HG03039 (cell line): ENCODE data around the gene SH2D3C.

ENCODE experiments used
- ATAC-seq: cut with Tn5 transposase; IDR thresholded peaks from one replicate; pipeline ENCODE4 v1.9.1; 2021; ENCODE audit warnings: mild to moderate bottlenecking, moderate library complexity; ENCODE audit not compliant: unreplicated experiment

SH2D3C gene

DNA sequence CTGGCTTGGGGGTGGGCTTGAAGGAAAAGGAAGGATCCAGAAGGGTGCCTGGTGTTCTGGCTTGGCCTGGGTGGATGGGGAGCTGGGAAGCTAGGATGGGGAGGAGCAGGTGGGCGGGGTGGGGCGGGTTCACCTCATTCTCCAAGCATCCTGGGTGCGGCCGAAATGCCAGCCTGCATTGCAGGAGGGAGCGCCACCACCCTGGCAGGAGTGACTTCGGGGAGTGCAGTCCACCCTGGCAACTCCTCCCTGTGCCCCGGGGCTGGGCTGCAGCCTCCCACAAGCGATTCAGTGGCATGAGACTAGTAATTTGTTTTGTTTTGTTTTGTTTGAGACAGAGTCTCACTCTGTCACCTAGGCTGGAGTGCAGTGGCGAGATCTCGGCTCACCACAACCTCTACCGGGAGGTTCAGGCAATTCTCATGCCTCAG lies 57.1 kb downstream of the SH2D3C start:
- no peak for ATAC-seq

DNA sequence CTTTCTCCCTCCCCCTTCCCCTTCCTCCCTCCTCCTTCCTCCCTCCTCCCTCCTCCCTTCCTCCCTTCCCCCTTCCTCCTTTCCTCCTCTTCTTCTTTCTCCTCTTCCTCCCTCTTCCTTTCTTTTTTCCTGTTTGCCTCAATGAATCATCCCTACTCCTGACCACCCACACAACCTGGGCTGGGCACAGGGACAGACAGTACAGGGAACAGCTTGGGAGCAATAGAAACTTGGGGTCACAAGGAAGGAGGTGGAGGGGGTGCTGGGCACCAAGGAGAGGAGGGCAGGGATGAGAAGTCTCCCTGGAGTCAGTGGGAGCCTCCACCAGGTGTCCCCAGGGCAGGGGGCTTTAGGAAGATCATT lies 57.6 kb downstream of the SH2D3C start:
- no peak for ATAC-seq

DNA sequence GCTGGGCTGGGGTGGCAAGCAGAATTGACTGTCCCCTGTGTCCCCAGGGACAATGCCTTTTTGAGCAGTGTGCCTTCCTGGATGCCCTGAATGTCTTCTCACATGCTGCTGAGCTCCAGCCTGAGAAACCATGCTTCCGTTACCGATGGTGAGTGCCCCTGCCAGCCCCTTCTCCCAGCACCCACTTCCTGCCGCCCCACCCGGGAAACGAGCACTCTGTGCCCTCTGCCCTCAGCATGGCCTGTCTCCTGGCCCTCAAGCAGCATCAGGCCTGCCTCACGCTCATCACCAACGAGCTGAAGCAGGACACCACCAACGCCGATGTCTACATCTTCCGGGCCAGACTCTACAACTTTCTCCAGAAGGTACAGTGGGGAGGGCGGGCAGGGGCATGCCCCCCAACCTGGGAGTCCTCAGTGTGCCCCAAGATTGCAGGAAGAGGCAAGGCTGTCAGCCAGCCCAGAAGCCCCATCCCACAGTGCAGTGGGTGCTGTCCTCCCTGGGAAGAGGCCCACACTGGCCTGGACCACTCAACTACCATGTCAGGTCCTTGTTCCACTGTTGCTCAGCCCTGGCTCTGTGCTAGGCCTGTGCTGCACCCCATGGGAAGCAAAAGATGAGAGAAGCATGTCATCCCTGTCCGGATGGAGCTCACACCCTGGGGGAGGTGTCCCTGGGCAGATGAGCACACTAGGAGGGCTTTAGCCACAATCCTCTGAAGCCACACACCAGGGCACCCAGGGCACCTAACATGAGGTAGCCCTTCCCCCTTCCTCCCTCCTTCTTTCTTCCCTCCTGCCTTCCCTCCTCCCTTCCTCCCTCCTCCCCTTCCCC lies 58.2 kb downstream of the SH2D3C start:
- ATAC-seq, result no peak

DNA sequence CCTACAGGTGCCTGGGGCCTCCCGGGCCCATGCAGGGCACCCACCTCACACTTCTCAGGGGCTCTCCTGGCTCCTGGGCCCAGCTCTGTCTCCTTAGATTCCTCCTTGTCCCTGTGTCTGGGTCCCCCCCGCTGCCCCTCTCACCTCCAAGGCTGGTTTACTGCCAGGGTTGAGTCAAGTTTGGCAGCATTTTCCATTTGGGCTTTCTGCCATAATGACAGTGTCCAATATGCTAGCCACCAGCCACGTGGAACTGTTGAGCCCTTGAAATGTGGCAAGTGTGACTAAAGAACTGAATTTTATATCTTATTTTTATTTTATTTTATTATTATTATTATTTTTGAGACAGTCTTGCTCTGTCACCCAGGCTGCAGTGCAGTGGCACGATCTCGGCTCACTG lies 60.7 kb downstream of the SH2D3C start:
- ATAC-seq, result no peak

DNA sequence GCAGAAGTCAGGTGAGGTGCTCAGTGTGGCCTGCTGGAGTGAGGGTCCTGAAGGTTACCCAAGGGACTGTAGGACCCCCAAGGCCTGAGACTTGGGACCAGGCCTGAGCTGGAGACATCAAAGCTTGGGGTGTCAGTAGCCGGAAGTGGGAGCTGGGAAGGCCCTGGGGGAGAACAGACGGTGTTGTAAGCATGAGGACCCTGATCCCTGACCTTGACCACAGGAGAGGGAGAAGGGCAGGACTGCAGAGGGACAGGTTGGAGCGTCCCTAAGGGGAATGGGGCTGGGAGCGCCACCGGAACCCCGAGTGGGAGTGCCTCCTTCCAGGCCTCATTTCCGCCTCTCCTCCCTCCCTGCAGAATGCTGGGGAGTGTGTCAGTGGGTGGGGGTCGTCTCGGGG lies 62.1 kb downstream of the SH2D3C start:
- no peak for ATAC-seq

DNA sequence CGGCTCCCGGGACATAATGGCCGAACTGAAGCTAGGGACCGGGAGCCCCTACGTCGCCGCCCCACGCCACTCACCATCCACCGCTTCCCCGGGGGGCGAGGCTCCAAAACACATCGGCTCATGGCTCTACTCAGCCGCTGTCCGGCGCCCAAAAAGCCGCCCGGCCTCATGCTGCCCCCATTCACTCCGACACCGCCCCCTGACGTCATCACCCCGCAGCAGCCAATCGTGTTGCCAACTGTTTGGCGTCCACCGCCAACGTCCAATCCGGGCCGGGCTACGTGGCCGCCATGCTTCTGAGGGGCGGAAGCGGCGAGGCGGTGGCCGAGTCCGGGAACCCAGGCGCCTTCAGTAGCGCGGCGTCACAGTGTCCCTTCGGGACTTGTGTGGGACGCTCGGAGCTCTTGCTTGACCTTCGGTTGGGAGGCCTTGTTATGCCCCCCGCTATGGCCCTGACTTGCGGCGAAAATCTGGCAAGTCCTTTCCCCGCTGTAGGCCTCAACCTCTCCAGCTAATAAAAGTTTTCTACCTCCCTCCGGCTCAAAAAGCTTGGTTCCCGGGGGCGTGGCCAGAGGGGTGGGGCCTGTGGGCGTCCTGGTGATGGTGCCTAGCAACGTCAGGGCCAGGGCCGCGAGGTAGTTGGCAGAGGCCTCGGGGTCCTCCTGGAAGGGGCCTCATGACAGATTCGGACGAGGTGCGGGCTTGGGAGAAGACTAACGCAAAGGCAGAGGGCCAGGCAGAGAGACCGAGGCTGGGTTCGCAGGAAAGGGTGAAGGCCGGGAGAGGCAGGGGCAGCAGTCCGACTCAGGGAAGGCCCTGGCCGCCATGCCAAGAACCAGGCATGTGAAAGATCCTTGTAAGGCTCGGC lies 62.8 kb downstream of the SH2D3C start, which contains the start of the genes PTRH1 and TTC16:
Gene PTRH1 (minus strand): TSS at position 194 of the 868 bp plus-strand sequence. CDS start 24 bp downstream, at position 170.
Gene TTC16 (plus strand): TSS at position 610 of the 868 bp plus-strand sequence. CDS start 67 bp downstream, at position 677.
- ATAC-seq, result peak; percentile 89

DNA sequence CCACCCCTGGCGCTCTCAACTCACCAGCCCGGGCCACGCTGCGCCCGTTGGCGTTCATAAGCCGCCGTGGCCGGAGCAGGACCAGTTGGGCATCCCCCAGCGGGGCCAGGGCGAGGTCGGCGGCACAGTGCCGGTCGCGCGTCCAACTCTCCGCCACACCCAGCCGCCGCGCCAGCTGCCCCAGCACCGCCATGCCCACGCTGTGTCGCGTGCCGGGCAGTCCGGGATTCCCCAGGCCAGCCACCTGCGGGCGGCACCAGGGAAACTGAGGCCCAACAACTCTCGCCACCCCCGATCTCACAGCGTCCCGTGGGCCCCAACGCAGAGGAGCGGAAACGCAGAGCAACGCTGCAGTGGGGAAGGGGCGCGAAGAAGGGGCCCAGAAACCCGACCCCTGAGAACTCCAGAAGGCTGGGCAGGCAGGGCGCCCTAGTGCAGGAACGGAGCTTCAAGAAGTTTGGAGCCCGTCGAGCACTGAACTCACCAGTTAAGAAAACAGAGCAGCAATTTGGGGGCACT lies 63.5 kb downstream of the SH2D3C start:
- no peak for ATAC-seq

DNA sequence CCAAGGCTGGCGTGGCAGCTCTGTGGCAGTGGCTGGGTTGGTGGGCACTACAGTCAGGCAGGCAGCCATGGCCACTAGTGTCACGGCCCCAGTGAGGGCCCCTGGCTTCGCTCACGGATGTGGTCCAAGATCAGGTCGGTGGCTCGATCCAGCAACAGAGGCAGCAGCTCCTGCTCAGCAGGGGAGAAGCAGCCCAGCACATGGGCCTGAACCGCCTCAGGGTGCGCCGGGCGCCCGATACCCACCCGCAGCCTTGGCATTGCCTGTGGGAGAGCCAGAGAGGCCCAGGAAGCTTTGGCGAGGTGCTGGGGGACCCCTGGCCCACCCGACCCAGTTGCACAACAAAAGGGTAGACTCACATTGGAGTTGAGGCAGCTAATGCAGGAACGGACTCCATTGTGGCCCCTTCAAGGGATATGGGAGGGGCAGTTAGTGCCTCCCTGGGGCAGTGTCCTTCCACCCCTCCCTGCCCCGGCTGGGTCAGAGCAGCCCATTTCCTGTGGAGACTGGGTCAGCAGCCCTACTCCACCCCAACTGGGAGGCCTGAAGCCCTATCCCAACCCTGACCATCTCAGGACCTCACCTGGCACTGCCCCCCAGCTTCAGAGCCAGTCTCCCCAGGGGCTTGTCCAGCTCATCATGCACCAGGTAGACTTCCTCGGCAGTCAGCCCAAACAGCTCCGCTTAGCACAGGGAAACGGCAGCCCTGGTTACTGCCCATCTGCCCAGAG lies 64.3 kb downstream of the SH2D3C start:
- no peak for ATAC-seq

DNA sequence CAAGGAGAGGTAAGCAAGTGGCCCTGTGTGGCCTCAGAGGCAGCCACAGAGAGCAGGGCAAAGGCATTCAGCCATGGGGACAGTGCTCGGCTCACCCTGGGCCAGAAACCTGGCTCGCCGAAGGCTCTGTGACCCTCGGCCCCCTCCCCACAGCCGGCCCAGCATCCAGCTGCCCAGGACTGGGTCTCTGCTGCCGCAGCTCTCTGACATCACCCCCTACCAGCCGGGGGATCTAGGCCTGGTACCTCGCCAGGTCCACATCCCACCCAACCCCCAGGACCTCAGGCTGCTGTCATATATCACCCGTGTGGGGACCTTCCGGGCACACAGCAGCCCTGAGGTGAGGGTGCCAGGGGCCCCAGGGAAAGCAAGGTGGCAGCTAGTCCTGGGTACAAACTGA lies 65.6 kb downstream of the SH2D3C start:
- no peak for ATAC-seq

DNA sequence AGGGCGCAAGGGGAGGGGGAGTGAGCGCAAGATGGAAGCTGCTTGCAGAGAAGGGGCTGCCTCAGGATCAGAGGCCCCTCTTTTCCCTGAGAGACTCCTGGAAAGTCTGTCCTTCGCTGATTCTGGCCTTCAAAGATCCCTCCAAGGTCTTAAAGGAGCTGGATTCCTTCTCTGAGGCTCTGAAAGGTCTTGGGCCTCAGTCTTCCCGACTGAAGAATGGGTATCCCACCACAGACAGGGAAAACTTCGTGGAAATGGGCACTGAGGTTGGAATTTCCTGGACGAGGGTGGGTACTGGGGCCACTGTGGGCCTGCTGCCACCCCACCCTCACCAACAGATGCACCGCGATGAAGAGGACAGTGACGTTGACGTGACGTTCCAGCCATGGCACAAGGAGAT lies 66.1 kb downstream of the SH2D3C start:
- no peak for ATAC-seq

DNA sequence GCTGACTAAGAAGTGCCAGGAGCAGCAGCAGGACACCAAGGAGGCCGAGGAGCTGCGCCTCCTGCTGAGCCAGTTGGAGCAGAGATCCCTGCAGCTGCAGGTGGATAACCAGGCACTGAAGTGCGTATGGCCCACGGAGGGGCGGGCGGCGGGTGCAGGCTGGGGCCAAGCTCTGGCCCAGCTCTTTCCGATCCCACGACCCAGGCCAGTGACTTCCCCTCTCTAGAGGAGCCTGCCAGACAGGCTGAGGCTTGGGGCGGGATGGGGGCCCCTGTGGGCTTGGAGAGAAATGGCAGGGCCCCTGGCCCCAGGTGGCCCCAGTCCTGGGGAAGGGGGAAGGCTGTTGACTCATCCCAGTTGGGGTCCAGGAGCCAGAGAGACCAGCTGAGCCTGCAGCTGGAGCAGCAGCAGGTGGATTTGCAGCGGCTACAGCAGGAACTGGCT lies 66.6 kb downstream of the SH2D3C start:
- ATAC-seq, result no peak

DNA sequence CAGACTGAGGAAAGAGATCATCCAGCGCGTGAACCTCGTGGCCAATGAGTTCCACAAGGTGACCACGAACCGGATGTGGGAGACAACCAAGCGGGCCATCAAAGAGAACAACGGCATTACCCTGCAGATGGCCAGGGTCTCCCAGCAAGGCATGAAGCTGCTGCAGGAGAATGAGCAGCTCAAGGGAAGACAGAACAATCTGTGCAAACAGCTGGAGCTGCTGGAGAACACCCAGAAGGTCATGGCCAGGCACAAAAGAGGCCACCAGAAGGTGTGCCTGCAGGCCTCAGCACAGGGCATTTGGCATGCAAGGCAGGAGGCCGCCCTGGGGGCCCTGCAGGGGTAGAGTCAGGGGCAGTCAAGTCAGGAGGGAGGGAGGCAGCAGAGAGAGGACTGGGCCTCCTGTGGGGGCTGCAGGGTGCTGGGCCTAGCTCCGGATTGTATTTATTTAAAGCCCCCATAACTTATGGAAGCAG lies 67.2 kb downstream of the SH2D3C start:
- ATAC-seq, result no peak

DNA sequence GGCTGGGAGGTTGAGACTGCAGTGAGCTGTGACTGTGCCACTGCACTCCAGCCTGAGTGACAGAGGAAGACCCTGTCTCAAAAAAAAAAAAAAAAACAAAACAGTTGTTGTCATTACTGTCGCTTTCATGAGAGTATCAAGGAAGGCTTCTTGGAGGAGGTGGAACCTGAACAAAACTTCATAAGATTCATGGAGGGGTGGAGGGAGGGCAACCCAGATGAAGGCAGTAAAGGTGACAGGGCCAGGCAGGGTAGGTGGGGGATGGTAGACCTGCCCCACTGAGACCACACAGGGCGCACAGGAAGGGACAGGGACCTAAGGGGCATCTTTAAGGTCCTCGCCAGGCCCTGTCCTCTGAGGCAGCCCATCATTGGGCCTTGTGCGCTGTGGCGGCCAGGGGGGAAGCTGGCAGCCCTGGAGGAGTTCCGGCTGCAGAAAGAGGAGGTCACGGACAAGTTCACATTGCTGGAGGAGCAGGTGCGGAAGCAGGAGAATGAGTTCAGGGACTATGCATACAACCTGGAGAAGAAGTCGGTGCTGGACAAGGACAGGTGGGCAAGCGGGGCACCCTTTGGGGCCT lies 68.2 kb downstream of the SH2D3C start:
- no peak for ATAC-seq

DNA sequence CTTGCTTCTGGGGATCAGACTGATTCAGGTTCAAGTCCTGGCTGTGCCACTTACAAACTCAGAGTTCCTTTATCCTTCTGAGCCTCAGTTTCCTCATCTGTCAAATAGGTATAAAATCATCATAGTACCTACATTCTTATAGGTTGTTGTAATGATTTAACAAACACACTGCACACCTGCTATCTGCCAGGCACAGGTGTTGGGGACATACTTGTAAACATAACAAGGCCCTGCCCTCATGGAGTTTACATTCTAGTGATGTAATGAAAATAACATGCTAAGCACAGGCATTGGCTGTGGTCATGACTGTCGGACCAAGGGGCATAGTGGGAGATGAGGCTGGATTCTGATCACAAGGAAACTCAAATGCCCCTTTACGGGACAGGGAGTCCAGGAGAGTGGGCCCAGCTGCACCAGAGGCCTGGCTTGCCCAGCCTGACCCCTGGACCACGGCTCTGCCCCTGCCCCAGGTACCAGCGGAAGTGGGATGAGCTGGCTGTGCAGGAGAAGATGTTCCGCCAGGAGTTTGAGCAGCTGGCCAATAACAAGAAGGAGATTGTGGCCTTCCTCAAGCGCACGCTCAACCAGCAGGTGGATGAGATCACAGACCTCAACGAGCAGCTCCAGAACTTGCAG lies 69.4 kb downstream of the SH2D3C start:
- no peak for ATAC-seq

DNA sequence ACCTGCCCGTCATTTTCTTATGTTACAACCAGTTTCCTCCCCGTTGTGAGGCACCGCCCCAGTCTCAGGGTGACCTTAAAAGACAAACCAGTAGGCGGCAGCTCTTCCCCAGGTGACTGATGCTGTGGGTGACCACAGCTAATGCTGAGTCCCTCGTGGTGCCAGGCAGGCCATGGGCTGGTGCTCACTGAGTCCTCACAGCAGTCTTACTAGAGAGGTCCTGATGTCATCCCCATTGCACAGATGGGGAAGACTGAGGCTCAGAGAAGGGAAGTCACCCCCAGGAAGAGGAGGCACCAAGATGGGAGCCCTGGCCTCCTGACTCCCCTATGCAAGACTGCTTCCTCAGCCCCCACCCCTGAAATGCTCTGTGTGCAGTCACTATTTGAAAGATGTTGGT lies 70.7 kb downstream of the SH2D3C start:
- ATAC-seq, result no peak

DNA sequence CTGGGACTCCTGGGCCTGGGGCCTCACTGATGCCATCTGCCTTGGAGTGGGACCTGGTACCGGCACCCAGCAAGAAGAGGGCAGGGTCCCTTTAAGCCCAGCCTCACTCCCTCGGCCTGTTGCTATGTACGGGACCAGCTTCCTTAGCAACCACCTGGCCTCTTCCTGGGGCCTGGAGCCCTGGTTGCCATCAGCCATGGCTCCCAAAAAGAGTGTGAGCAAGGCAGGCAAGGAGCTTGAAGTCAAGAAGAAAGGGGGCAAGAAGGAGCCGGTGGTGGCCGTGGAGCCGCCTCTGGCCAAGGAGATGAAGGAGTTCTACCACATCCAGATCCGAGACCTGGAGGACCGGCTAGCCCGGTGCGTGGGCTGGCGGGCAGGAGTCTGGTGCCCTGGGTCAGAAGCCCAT lies 71.6 kb downstream of the SH2D3C start, which contains the start of gene CFAP157:
Gene CFAP157 (plus strand): TSS at position 153 of the 406 bp plus-strand sequence. CDS start 44 bp downstream, at position 197.
- ATAC-seq, result no peak

DNA sequence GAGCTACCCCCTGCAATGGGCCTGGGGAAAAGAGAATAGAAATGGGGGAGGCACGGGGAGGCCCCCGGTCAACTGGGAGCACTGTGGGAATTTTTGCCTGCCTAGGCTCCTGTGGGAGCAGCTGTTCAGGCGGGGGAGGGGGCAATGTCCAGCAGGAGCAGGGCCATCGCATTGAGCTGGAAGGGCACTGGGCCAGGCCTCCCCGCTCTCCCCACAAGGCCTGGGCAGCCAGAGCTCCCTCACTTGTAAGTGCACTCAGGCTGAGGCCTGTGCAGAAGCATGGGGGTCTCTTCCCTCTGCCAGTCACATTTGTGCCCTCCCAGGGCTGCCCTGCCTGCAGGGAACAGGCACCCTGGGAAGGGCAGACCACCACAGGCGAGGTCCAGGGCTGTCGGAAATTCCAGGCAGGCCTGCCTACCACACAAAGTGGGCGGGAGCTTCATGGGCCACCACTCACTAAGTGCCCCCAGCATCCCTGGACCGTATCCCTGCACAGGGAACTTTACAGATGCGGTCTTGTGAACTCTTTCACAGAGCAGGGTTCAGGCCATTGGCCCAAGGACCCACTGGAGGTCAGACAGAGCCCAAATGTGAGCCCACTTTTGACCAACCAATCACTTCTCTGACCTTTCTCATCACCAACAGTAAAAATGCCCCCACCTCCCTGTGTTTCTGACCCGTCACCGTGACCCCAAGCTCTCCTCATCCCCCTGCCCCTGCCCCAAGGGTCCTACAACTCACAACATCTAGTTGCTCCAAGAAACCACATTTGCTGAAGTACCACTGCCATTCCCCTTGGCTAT lies 72.7 kb downstream of the SH2D3C start:
- no peak for ATAC-seq

DNA sequence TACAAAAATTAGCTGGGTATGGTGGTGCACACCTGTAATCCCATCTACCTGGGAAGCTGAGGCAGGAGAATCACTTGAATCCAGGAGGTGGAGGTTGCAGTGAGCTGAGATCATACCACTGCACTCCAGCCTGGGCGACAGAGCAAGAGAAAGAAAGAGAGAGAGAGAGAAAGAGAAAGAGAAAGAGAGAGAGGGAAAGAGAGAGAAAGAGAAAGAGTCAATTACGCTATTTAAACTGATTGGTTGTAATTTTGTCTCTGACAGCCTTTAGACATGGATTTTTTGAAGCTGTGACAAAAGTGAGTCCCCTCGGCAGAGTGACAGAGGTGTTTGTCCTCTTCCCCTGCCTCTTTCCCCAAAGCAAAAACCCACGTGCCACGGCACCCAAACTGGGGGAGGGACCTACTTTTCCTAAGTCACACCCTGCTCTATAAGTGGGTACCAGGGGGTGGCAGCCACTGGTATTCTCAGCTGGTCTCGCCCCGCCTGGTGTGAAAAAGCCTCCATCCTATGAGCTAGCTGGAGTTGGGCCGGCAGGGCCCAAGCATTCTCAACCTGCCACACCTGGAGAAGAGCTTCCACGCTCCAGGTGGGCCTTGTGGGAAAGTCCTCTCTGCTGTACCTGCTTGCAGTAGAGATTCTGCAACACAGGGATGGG lies 75.0 kb downstream of the SH2D3C start:
- no peak for ATAC-seq
